ENCODE data around the gene CDON.
"Not testable (repeated sequence)": the region's sequence is repeated elsewhere in the genome, so short reads cannot be mapped to it uniquely, and the experiment has no call there.

CDON gene

DNA sequence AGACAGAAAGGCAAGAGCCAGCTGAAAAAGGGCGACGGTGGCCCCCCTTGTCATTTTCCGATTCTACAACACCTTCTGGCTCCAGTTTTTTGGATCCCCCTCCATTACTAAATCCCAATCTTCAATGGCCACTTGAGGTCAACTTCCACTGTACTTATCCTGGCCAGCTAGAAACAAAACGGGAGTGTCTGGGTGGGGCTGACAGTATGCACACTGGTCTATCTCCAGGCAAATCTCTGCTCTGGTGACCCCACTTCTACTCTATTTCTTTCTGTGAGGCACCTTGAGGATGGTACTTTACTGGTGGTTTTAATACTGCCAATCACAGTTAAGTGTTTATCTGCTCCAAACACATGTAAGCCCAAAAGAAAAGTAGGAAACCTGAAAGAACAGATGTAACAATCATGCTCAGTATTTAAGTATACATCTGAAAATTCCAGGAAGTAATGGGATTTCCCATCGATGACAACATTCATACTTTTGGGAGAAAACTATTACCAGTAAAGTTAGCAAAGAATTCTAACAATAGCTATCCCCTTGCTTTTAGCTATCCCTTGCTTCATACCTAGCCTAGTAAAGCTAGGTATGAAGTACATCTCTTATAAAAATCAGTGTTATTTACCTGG, 16.0 kb downstream of the CDON start:
- no peak for DNase-seq (ENCODE audit: low read depth in 2 of 2)

DNA sequence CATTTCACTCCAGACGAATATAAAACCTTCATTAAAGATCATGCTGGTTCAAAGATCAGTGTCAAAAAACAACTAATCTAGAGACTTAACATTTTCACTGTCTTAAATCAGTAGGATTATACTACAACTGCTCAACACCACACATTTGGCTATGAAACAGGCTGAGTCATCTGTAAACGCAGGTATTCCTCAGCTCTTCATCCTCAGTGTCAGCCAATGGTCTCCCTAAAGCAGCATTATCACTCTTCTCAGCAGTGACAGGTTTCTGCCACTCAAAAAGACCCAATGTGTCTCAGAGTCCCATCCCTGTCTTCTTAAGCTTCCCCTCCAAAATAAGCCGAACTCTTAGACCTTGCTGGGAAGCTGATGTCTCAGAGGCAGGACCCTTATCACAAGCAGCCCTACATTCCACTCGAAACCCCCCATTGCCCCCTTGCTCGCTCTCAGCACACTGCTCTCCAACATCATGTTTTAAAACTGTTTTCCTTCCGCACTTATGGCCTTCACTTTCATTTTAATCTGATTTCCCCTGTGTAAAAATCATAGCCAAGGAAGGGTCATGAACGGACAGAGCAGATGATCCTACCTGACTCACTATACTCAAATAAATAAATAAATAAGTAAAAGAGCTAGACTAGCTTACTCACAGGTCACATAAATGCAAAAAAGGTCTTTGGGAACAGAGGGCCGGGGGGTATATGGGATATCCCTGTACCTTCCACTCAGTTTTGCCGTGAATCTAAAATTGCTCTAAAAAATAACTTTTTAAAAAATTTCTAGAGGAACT, 23.0 kb downstream of the CDON start:
- DNase-seq (ENCODE audit: low read depth in 2 of 2) = no peak

- DNase-seq (ENCODE audit: low read depth in 2 of 2) = no peak
These were observed 26.9 kb downstream of the CDON start for GRCh38 chr11:126035718-126036117.

GRCh38 chr11:126034933-126035425, 27.7 kb downstream of the CDON start:
- no peak for DNase-seq (ENCODE audit: low read depth in 2 of 2)

- no peak for DNase-seq (ENCODE audit: low read depth in 2 of 2)
These were observed 28.4 kb downstream of the CDON start for GRCh38 chr11:126034039-126034932.

DNA sequence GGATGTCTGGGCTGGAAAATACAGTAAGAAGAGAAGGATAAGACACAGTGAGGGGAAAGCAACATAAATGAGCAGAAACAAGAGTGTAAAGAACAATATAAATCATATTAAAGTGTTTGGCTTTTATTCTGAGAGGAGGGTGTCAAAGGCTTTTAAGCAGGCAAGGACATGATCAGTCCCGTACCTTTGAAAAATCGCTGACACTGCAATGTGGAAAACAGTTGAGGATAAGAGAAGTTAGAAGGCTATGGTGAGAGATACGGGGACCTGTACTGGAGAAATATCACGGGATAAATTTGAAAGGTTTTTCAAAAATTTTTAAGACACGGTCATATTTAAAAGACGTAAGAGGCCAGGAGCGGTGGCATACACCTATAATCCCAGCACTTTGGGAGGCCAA, 30.3 kb downstream of the CDON start:
- DNase-seq (ENCODE audit: low read depth in 2 of 2) = no peak

- DNase-seq (ENCODE audit: low read depth in 2 of 2) = no peak
These were observed 32.9 kb downstream of the CDON start for GRCh38 chr11:126029805-126030204.

DNA sequence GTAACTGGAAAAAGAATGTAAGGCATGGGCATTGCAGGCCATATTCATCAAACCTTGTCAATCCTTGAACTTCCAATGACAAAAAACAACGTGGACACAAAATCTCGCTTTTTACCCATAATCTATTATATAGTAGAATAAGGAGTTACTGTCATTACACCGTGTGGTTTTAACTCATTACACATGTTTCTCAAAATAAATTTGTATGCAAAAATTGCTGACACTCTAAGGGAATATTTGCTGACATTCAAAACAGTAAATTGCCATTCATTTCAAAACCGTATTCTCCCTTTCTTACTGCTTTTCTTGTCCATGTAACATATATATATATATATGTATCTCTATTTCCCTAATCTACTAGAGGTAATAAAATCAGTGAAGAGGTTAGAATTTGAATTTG, 33.4 kb downstream of the CDON start:
- no peak for DNase-seq (ENCODE audit: low read depth in 2 of 2)

DNA sequence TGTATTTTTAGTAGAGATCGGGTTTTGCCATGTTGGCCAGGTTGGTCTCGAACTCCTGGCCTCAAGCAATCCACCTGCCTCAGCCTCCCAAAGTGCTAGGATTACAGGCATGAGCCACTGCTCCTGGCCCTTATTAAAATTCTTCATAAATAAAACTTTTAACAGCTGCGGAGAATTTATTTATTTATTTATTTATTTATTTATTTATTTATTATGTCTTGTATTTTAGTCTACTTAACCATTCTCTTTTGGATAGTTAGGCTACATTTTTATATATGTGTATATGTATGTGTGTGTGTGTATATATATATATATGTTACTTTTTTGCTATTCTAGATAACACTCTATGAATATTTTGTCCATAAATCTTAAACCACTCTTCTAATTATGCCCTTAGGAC, 34.1 kb downstream of the CDON start:
- not testable (repeated sequence) for DNase-seq (ENCODE audit: low read depth in 2 of 2)

DNA sequence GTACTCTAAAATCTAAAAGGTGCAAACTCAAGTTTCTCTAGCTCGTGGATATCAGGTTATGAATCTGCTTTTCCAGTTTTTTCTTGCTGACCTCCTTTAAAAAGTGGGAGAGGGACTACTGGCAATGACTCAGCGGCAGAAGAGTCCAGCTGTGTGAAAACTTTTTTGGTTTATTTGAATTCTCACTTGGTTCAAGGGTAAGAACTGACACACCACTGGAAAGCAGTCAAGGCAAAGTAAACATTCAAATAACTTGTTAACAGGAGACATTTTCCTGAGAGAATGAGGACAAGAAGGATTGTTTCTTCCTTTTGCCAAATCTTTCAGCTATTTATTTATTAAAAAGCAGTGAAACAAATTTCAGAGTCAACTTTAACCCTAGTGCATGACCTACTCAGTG, 36.1 kb downstream of the CDON start:
- DNase-seq (ENCODE audit: low read depth in 2 of 2) = no peak

- DNase-seq (ENCODE audit: low read depth in 2 of 2) = no peak
These were observed 36.8 kb downstream of the CDON start for GRCh38 chr11:126025822-126026221.

- no peak for DNase-seq (ENCODE audit: low read depth in 2 of 2)
These were observed 38.5 kb downstream of the CDON start for GRCh38 chr11:126024123-126024522.

- DNase-seq (ENCODE audit: low read depth in 2 of 2) = no peak
These were observed 49.8 kb downstream of the CDON start for GRCh38 chr11:126012852-126013251.

DNA sequence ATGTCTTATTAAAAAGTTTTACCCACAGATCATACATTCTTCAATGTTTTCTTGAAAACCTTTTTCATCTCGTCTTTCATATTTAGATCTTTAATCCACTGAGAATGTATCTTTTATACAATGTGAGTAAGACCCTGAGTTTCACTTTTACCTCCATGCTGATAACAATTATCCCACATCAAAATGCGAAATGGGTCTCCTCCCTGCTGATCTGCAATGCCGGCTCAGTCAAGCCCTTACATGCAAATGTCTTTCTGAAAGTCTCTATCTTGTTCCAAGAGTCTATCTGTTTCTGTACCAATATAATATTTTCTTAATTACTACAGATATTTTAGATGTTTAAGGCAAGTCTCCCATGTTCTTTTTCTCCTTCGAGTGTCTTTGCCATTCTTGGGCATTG, 50.9 kb downstream of the CDON start:
- DNase-seq (ENCODE audit: low read depth in 2 of 2) = no peak

DNA sequence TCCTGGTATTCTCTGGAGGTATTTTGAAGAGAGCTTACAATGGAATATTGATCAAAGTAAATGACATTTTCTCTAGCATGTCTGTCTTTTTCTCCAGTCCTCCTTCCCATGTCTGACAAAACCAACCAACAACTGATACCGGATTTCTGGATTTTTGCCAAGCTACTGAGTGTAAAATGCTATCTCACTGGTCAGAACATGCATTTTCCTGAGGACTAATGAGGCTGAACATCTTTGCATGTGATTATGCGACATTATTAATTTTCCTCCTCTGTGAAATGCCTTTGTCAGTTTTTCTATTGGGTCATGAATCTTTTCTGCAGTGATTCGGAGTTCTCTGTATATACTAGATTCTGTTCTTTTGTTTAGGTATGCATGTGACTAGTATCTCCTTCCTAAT, 51.4 kb downstream of the CDON start:
- no peak for DNase-seq (ENCODE audit: low read depth in 2 of 2)

GRCh38 chr11:126008956-126009355, 53.7 kb downstream of the CDON start:
- no peak for DNase-seq (ENCODE audit: low read depth in 2 of 2)

DNA sequence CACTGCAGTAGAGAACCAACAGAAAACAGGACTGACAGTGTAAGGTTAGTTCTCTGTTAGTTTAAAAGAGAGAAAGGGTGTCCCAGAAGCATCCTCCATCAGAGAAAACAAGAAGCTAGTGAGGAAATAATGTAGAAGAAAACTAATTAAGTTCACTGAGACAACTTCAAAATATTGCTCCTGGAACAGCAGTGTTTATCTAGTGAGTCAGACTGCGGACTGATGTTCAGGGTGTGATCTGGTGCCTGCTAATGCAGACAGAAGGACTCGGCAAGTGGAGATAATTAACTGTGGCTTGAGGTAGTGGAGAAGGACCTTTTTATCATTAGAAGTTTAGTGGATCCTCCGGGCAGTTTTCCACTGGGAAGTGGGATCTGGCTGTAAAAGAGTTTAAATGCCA, 55.4 kb downstream of the CDON start:
- DNase-seq (ENCODE audit: low read depth in 2 of 2) = no peak

GRCh38 chr11:126006068-126006467, 56.6 kb downstream of the CDON start:
- no peak for DNase-seq (ENCODE audit: low read depth in 2 of 2)

GRCh38 chr11:126002181-126002580, 60.5 kb downstream of the CDON start:
- DNase-seq (ENCODE audit: low read depth in 2 of 2) = no peak

DNA sequence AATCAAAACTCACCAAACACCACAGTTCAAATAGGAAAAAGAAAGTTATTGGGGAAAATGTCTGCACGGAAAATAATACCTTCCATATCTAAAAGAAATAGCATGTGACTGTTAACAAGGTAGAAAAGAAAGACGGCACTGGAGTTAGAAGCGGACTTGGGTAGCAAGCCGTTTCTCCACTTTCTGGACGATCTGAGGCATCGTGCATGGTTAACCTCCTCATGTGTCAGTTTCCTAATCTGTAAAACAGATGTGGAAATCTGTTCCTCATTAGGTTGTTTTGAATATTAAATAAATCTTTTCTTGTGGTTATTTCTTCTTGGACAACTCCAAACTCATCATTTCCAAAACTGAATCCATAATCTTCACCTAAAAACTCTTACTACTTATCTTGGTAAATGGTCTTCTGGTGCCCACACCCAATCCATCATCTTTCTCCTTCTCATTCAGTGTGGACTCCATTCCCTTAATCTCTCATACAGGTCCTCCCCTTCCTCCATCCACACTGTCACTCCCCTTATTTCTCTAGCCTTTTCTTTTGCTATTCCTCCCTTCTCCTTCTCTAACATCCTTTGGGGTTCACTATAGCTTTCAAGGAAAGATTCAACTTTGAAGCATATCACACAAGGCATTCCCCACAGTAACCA, 63.3 kb downstream of the CDON start:
- no peak for DNase-seq (ENCODE audit: low read depth in 2 of 2)

DNA sequence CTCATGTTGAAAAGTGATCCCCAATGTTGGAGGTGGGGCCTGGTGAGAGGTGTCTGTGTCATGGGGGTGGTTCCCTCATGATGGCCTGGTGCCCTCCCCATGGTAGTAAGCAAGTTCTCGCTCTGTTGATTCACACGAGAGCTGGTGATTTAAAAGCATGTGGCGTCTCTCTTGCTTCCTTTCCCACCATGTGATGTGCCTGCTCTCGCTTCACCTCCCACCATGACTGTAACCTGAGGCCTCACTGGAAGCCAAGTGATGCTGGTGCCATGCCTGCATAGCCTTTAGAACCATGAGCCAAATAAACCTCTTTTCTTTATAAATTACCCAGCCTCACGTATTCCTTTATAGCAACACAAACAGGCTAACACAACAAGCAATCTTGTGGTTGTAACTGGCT, 64.4 kb downstream of the CDON start:
- no peak for DNase-seq (ENCODE audit: low read depth in 2 of 2)

GRCh38 chr11:125995313-125995712, 67.4 kb downstream of the CDON start:
- DNase-seq (ENCODE audit: low read depth in 2 of 2) = peak in 1 of 2 donors; percentile 45

All from activated CD4-positive, alpha-beta T cell treated with anti-CD3 and anti-CD28 coated beads for 24 hours (primary cell).